GM19025 (cell line): Measurements from ENCODE around the gene SLC48A1.

ENCODE experiments used
- ATAC-seq: cut with Tn5 transposase; IDR thresholded peaks from one replicate; pipeline ENCODE4 v1.9.1; 2021; ENCODE audit warnings: mild to moderate bottlenecking, low read depth, moderate library complexity; ENCODE audit not compliant: unreplicated experiment

Gene SLC48A1

GRCh38 chr12:47775100-47775911 lies 2.3 kb downstream of the SLC48A1 start:
- ATAC-seq = no peak

- ATAC-seq = no peak
Measured at GRCh38 chr12:47776471-47777143, 3.6 kb downstream of the SLC48A1 start.

GRCh38 chr12:47777151-47777550 lies 4.1 kb downstream of the SLC48A1 start:
- no peak for ATAC-seq

GRCh38 chr12:47777741-47778558 lies 4.9 kb downstream of the SLC48A1 start:
- no peak for ATAC-seq

GRCh38 chr12:47778881-47779280 lies 5.8 kb downstream of the SLC48A1 start:
- ATAC-seq = no peak

GRCh38 chr12:47779301-47779942 lies 6.4 kb downstream of the SLC48A1 start:
- peak; percentile 75 for ATAC-seq

- no peak for ATAC-seq
Measured at GRCh38 chr12:47779943-47780504, 7.0 kb downstream of the SLC48A1 start.

- no peak for ATAC-seq
Measured at GRCh38 chr12:47781479-47782371, 8.7 kb downstream of the SLC48A1 start.

GRCh38 chr12:47782372-47782770 lies 9.3 kb downstream of the SLC48A1 start:
- ATAC-seq = no peak

- no peak for ATAC-seq
Measured at GRCh38 chr12:47783024-47783755, 10.2 kb downstream of the SLC48A1 start.

GRCh38 chr12:47783821-47784819 lies 11.1 kb downstream of the SLC48A1 start:
- no peak for ATAC-seq

GRCh38 chr12:47785036-47785886 lies 12.2 kb downstream of the SLC48A1 start:
- ATAC-seq = no peak

GRCh38 chr12:47785887-47786661 lies 13.0 kb downstream of the SLC48A1 start:
- no peak for ATAC-seq

GRCh38 chr12:47786662-47787280 lies 13.7 kb downstream of the SLC48A1 start:
- ATAC-seq = no peak

- ATAC-seq = no peak
Measured at GRCh38 chr12:47787596-47788319, 14.7 kb downstream of the SLC48A1 start.
